IPS DF 6.9 (cell line): ENCODE data around the gene CELF5.

ENCODE experiments used
- DNase-seq: peaks from one replicate; pipeline ENCODE4 v3.0.0-alpha.2; 2013; ENCODE audit warnings: low read depth, low spot score
- H3K27ac ChIP-seq: one replicate; pipeline ENCODE4 v1.5.1; 2013; ENCODE audit warnings: low read length, control low read depth
- H3K27me3 ChIP-seq: 2 replicates; pipeline ENCODE4 v1.6.1; 2013; ENCODE audit warnings: mild to moderate bottlenecking, low read length; ENCODE audit not compliant: control insufficient read depth, insufficient read depth
- H3K36me3 ChIP-seq: 2 replicates; pipeline ENCODE4 v1.6.1; 2013; ENCODE audit warnings: low read length; ENCODE audit not compliant: control insufficient read depth, insufficient read depth
- H3K4me1 ChIP-seq: 2 replicates; pipeline ENCODE4 v1.6.1; 2013; ENCODE audit warnings: low read length; ENCODE audit not compliant: control insufficient read depth, insufficient read depth
- H3K4me3 ChIP-seq: 2 replicates; pipeline ENCODE4 v1.5.1; 2013; ENCODE audit warnings: mild to moderate bottlenecking, low read length
- H3K9me3 ChIP-seq: 2 replicates; pipeline ENCODE4 v1.6.1; 2013; ENCODE audit warnings: low read length, inconsistent platforms; ENCODE audit not compliant: control insufficient read depth, insufficient read depth
- WGBS: extraction: QIAGEN DNeasy Blood & Tissue Kit; methylation state at CpG from one replicate; pipeline ENCODE4 v1.1.7; 2013; ENCODE audit warnings: mixed read lengths, missing lambda C conversion rate; ENCODE audit not compliant: insufficient read length, insufficient coverage; 5-methylcytosine and 5-hydroxymethylcytosine counted together

CELF5 gene

DNA sequence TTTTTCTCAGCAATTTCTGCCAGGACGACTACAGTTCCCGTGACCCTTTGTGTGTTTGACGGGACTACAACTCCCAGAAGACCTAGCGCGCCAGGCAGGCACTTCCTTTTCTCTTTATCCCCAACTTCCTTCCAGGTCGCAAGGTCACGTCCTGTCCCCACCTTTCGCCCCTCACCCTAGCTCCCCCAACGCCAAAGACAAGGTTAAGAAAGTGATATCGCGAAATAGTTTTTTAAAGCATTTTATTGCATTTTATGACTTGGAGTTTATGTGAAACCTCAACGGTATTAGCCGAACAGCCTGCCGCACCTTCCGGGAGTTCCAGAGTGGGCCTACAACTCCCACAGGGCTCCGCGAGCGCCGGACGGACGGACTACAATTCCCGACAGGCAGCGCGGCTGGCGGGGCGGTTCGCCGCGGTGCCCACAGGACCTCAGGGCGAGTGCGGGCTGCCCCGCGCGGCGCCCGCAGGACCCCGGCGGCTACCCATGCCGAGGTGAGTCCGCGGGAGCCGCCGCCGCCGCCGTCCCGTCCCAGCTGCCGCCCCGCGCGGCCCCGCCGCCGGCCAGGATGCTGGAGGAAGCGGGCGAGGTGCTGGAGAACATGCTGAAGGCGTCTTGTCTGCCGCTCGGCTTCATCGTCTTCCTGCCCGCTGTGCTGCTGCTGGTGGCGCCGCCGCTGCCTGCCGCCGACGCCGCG is 38.9 kb upstream of the CELF5 start, which contains the start of gene NCLN:
Gene NCLN, plus strand, starts transcription at position 470 of the 699 bp plus-strand sequence. Its CDS starts 101 bp downstream, at position 571.
- no CpG with 5 or more reads among the region's 69 CpGs for WGBS
- peak within 1 kb of the TSS; percentile 89 for H3K4me3 ChIP-seq
- H3K27me3 ChIP-seq = no peaks in the 10 kb centered on the region
- H3K4me1 ChIP-seq = peaks cover 4% of the 10 kb centered on the region
- no peaks in the 10 kb centered on the region for H3K9me3 ChIP-seq
- peaks cover 6% of the 10 kb centered on the region for H3K36me3 ChIP-seq
- DNase-seq = peak; percentile 77
- no peak within 1 kb of the TSS for H3K27ac ChIP-seq

DNA sequence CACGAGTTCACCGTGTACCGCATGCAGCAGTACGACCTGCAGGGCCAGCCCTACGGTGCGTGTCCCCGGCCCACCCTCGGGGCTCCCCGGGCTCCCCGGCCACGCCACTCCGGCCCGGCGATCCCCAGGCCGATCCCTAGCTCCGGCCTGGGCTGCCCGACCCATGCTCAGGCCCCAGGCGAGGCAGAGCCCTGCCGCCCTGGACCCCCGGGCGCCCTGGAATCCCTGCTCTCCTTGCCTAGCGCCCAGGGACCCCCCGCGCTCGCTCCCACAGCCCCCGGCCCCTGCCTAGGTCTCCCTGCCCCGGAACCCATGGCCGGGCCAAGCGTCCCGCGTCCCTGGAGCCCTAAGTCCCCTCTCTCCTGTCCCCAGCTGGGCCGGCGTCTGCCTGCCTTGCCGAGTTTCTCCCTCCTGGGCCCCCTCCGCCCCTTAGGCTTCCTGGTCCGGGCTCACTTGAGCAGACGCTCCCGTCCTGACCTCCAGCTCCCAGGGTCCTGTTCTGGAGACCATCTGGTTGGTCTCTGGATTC is 38.2 kb upstream of the CELF5 start:
- H3K9me3 ChIP-seq = no peaks in the 10 kb centered on the region
- H3K27ac ChIP-seq = no peak overlapping the region
- H3K36me3 ChIP-seq = peaks cover 10% of the 10 kb centered on the region
- H3K27me3 ChIP-seq = no peaks in the 10 kb centered on the region
- H3K4me1 ChIP-seq = peaks cover 4% of the 10 kb centered on the region
- no CpG with 5 or more reads among the region's 38 CpGs for WGBS
- DNase-seq = no peak
- H3K4me3 ChIP-seq = peak overlapping the region; percentile 89

DNA sequence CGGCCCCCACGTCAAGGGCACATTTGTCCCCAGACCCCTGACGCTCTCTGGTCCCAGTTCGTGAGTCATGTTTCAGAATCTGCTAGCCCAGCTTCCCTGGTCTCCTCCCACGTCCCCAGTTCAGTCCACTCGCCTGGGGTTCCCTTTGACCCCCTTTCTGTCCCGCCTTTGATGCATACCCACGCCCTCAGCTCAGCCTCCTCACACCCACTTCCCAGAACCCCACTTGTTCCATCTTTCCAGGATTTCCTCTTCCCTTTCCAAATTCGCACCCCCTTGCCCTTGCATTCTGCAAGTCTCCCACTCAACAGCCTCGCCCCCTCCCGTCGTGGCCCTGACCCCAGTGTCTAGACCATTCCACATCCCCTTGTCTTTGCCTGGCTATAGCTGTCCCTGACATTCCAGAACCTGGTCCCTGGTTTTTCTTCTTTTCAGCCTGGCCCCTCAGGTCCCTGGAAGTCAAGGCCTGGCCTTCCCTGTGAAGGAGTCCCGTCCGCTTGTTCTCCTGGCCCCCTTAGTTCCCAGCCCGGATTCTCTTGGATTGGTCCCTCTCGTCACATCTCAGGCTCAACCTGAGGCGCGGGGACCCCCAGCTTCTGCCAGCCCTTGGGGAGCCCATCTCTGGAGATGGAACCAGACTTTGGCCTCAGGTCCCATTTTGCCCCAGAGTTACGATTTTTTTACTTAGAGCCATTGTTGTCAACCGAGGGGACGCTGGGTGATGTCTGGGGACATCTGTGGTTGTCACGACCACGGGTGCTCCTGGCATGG is 37.4 kb upstream of the CELF5 start:
- Histone ChIP-seq H3K4me1 (peaks cover 4% of the 10 kb centered on the region), H3K4me3 (peak overlapping the region; percentile 89; the same call in 1 of the 2 replicates), H3K27ac (no peak overlapping the region), H3K9me3 (no peaks in the 10 kb centered on the region), H3K36me3 (peaks cover 10% of the 10 kb centered on the region), H3K27me3 (no peaks in the 10 kb centered on the region)
- DNase-seq = no peak
- no CpG with 5 or more reads among the region's 23 CpGs for WGBS

DNA sequence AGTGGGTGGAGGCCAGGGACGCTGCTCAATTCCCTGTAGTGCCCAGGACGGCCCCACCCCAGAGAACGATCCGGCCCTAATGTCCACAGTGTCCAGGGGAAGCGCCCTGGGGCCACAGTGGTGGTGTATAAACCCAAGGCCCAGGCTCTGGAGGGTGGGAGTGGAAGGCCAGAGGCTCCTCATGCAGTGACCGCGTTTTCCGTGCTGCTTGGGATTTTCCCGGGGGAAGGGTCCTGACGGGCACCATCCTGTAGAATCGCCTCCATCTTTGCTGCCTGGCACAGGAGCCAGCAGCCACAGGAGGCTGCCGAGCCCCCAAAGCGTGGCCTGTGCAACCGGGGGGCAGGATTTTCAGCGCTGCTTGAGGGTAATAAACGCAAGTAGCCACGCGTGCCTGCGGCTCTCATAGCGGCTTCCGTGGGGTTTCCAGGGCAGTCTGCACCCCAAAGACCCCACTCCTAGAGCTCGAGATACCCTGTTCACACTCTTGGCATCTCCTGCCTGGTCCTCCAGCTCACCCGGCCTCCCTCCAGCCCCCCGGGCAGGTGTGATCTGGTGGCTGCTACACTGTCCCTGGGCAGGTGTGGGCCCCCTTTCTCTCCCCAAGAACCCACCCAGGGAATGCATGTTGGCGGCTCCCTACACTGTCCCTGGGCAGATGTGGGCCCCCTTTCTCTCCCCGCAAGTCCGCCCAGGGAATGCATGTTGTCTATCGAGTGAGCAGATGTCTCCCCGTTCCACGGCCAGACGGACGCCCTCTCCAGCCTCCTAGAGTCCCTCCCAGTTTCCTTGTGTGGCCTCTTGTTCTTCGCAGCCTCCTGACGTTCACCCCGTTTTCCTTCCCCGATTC is 36.6 kb upstream of the CELF5 start:
- Histone ChIP-seq H3K4me1 (peaks cover 4% of the 10 kb centered on the region), H3K4me3 (no peak overlapping the region), H3K36me3 (peaks cover 13% of the 10 kb centered on the region), H3K27ac (no peak overlapping the region), H3K9me3 (no peaks in the 10 kb centered on the region), H3K27me3 (no peaks in the 10 kb centered on the region)
- no peak for DNase-seq
- no CpG with 5 or more reads among the region's 36 CpGs for WGBS

DNA sequence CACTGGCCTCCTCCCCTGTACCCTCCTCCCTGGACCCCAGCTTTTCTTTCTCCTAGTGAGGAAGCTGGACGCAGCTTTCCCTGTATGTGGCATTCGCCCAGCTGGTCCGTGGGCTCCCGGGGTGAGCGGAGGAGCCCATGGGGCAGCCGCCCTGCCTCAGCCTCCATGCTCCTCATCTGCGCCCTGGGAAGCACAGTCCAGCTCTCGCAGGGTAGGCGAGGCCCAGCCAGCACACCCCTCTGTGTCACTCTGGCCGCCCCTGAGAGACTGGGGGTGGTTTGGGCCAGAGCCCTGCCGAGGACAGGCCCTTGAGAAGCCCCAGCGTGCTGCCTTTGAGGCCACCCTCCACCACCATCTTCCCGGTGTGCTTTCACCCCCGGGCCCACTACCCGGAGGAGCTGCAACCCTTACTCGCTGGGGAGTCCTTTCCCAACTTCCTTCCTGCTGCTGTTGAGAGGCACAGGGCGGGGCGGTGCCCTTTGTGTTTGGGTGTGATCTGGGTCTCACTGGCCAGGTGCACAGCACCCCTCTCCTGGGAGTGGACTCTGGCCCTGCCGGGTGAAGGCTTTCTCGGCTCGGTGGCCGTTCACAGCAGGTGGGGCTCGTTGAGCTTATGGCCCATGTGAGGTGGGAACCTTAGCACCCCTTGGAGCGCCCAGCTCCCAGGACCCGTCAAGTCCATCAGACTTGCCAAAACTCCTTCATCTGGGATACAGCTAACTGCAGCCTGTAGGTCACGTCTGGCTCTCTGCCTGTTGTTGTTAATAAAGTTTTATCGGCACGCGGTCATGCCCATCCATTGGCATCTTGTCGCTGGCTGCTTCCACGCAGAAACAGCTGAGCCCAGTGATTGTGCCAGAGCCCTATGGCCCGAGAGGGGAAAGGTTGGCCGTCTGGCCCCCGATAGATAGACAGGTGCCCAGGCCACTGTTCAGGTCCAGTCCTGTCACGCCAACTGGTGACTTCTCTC is 35.5 kb upstream of the CELF5 start:
- no CpG with 5 or more reads among the region's 35 CpGs for WGBS

DNA sequence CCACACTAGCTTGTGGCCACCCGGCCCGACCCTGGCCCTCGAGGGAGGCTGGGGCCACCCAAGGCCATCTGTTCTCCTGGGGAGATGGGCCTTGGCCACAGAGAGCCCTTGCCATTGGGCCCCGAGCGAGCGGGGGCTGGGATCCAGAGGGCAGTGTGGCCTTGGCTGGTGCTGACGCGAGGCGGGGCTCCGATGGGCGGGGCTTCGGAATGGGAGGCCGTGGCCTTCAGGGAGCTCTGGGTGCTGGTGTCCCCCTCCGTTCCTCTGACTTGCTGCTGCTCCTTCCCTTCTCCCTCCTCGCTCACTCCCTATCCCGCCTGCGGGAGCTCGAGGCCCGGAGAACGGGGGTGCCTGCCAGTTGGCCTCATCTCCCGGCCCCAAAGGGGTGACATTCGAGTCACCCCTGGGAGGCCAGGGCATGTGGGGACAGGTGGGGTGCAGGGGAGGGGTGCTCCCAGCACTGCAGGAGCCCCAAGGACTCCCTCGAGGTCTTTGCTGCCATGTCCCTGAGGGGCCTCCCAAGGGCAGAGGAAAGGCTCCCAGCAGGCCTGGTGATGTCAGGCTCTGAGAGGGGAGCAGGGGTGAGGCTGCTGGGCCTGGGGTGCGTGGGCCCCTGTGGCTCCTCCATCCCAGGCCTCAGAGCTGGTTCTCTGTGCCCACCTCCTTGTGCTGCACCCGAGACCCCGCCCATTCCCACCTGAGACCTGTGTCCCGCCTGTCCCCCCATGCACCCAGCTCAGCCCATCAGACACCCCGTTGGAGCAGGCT is 34.6 kb upstream of the CELF5 start:
- H3K36me3 ChIP-seq = peaks cover 13% of the 10 kb centered on the region
- DNase-seq = no peak
- no CpG with 5 or more reads among the region's 28 CpGs for WGBS

More for the DNA sequence above, 35.5 kb upstream of the CELF5 start:
- H3K4me1 ChIP-seq = peaks cover 4% of the 10 kb centered on the region
- DNase-seq = no peak
- no peak overlapping the region for H3K4me3 ChIP-seq
- H3K9me3 ChIP-seq = no peaks in the 10 kb centered on the region
- no peak overlapping the region for H3K27ac ChIP-seq
- H3K36me3 ChIP-seq = peaks cover 13% of the 10 kb centered on the region
- H3K27me3 ChIP-seq = no peaks in the 10 kb centered on the region

DNA sequence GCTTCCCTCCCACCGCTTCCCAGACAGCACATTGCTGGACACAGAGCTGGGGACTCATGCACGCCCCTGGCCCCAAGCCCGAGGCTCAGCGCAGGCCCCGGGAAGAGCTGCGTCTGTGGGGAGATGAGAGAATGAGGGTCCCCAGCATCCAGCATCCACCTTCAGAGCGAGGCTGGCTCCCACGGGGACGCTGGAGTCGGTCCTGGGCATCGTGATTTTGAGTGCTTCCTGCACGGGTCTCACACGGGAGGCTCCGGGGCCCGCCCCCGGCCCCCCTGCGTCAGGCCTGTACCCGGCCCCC is 34.0 kb upstream of the CELF5 start:
- H3K27ac ChIP-seq = no peak overlapping the region
- no peak overlapping the region for H3K4me3 ChIP-seq
- no CpG with 5 or more reads among the region's 18 CpGs for WGBS
- H3K9me3 ChIP-seq = no peaks in the 10 kb centered on the region
- no peaks in the 10 kb centered on the region for H3K27me3 ChIP-seq
- H3K4me1 ChIP-seq = peaks cover 4% of the 10 kb centered on the region
- no peak for DNase-seq
- peaks cover 13% of the 10 kb centered on the region for H3K36me3 ChIP-seq

More for the DNA sequence above, 34.6 kb upstream of the CELF5 start:
- H3K27ac ChIP-seq = no peak overlapping the region
- H3K4me1 ChIP-seq = peaks cover 4% of the 10 kb centered on the region
- H3K4me3 ChIP-seq = no peak overlapping the region
- H3K27me3 ChIP-seq = no peaks in the 10 kb centered on the region
- no peaks in the 10 kb centered on the region for H3K9me3 ChIP-seq

DNA sequence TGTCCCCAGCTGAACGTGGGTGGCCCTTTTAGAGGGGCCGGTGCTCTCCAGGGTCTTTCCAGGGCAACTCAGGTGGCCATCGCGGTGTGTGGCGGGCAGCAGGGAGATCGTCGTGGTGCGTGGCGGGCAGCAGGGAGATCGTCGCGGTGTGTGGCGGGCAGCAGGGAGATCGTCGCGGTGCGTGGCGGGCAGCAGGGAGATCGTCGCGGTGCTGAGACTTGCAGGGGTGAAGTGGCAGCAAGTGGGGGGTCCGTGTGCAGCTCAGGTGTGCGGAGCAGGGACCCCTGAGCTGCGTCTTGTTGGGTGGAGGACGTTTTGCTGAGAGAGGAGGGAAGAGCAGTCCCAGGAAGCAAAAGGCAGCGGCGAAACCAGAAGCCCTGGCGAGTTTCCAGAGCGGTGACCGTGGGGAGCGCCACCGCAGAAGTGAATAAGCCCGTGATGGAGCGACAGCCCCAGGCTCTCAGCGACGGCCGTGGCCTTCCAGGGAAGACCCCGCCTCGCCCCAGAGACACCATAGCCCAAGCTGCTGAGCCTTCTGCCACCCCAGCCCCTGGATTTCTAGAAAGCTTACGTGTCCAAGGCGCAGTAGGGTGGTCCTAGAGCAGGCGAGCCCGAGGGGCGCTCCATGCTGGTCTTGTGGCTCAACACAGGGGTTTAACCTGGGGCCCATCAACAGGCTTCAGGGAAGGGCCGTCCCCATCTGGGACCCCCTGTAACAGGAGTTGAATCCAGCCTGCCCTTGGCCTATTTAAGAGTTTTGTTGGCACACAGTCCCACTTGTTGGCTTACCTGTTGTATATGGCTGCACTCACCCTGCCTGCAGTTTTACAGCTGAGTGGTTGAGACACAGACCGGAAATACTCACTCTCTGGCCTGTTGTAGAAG is 33.3 kb upstream of the CELF5 start:
- no peaks in the 10 kb centered on the region for H3K9me3 ChIP-seq
- DNase-seq = no peak
- no peaks in the 10 kb centered on the region for H3K27me3 ChIP-seq
- peaks cover 16% of the 10 kb centered on the region for H3K36me3 ChIP-seq
- no peak overlapping the region for H3K4me3 ChIP-seq
- WGBS = no CpG with 5 or more reads among the region's 46 CpGs
- H3K27ac ChIP-seq = no peak overlapping the region
- peaks cover 4% of the 10 kb centered on the region for H3K4me1 ChIP-seq
